GM19023 (cell line): ENCODE results near the gene RIPOR1.

Experiments
- ATAC-seq: cut with Tn5 transposase; IDR thresholded peaks from one replicate; pipeline ENCODE4 v1.9.1; 2021; ENCODE audit warnings: mild to moderate bottlenecking, moderate library complexity; ENCODE audit not compliant: unreplicated experiment

The RIPOR1 gene

DNA sequence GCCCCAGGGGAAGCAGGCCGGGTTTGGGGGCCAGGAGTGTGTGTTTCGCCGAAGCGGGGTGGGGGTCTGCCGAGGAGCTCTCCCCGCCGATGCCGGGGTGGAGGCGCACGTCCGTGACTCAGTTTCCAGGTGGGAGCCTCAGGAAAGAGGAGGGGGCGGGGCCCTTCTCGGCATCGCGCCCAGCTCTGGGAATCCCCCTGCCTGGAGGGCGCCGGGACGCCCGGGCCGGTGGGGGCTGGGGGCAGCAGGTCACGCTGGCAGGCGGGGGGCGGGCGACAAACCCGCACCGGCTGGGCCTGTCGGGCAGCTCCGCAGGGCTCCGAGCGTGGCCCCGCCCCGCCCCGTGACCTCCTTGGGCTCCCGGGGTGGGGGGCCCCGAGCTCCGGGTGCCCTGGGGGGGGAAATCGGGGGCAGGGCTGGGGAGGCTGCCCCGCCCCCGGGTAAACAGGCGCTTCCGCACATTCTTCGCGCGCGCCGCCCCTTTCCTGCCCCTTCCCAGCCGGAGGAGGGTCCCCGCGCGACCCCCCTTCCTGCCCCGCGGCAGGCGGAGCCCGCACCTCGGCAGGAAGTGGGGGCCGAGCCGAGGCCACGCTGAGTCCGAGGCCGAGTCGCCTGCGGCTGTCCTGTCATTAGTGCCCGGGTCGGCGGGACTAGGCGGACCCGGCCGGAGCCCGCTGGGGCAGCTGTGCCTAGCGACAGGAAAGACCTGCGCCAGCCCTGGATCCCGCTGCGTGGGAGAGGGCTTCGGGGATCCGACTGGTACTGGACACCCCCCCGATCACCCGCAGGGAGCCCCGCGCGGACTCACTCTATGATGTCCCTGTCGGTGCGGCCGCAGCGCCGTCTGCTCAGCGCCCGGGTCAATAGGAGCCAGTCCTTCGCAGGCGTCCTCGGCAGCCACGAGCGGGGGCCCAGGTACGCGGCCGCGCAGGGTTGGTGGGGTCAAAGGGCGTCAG is 9.3 kb downstream of the RIPOR1 start:
- peak; percentile 53 for ATAC-seq

DNA sequence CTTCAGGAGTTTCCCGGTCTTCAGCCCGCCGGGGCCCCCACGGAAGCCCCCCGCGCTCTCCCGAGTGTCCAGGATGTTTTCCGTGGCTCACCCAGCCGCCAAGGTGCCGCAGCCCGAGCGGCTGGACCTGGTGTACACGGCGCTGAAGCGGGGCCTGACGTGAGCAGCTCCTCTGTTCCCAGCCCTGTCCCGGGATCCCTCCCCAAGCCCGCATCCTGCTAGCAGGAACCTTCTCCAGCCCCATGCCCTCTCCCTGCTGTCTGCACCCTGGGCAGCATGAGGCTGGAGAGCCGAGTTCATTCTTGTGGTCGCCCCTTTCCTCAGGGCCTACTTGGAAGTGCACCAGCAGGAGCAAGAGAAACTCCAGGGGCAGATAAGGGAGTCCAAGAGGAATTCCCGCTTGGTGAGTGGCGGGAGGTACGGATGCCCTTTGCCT is 10.1 kb downstream of the RIPOR1 start:
- ATAC-seq: no peak

DNA sequence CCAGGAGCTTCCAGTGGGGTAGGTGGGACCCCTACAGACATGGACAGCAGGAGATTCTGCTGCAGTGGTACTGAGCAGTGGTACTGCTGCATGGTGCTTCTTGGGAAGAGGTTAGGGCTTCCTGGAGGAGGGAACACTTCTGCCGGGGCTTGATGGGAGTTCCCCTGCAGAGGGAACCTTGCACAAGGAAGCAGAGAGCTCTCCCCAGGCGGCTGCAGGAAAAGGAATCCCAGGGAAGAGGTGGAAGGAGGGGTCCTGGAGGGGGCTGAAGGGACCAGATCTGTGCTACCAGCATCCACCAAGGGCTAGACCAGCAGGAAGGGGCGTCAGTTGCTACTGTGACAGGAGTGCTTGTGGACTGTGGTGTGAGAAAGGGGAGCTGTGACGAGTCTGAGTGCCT is 10.6 kb downstream of the RIPOR1 start:
- ATAC-seq: no peak

DNA sequence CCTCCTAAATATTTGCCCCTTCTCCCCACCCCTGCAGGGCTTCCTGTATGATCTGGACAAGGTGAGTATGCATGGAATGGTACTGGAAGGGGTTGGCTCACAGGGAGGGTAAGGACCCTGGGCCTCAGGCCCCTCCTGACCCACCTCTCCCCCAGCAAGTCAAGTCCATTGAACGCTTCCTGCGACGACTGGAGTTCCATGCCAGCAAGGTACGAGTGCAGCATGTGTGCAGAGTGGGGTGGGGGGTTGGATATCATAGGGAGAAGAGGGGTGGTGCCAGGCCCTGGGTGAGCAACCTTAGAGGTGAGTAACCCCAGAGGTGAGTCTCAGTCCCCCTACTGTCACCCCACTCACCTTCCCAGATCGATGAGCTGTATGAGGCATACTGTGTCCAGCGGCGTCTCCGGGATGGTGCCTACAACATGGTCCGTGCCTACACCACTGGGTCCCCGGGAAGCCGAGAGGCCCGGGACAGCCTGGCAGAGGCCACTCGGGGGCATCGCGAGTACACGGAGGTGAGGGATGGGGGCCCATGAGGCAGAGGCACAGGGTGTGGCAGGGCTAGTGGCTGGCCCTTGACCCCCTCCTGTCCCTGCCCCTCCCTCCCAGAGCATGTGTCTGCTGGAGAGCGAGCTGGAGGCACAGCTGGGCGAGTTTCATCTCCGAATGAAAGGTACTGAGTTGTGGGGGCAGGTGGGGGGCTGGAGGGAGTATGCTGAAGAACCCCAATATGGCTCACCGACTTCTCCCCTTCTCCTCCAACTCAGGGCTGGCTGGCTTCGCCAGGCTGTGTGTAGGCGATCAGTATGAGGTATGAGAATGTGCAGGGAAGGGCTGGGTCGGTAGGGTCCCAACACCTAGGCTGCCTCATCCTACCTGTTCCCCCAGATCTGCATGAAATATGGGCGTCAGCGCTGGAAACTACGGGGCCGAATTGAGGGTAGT is 11.3 kb downstream of the RIPOR1 start:
- ATAC-seq: no peak

DNA sequence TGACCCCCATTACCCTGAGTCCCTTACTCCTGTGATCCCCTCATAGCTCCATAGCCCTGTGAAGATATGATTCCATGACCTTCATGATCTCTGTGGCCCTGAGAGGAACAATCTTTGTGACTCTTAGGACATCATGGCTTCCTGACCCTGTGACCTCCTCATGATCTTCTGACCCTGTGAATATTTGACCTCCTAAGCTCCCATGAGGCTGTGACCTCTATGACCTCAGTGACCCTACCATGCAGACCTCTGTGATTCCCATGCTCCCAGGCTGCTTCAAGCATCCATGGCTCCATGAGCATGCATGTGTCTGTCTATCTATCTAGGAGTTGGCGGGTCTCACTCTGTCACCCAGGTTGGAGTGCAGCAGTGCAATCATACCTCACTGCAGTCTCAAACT is 12.1 kb downstream of the RIPOR1 start:
- no peak for ATAC-seq

DNA sequence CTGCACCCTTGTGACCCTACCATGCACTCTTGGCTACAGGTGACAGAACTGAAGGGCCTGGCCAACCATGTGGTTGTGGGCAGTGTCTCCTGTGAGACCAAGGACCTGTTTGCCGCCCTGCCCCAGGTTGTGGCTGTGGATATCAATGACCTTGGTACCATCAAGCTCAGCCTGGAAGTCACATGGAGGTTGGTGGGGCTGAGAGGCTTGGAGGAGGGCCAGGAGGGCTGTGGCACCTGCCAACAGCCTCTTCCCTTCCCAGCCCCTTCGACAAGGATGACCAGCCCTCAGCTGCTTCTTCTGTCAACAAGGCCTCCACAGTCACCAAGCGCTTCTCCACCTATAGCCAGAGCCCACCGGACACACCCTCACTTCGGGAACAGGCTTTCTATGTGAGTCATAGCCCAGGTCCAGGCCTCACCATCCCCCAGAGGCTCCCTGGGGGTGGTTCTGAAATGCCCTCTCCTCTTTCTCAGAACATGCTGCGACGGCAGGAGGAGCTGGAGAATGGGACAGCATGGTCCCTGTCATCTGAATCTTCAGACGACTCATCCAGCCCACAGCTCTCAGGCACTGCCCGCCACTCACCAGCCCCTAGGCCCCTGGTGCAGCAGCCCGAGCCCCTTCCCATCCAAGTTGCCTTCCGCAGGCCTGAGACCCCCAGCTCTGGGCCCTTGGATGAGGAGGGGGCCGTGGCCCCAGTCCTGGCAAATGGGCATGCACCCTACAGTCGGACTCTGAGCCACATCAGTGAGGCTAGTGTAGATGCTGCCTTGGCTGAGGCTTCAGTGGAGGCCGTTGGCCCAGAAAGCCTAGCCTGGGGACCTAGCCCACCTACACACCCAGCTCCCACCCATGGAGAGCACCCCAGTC is 13.0 kb downstream of the RIPOR1 start:
- ATAC-seq: no peak

DNA sequence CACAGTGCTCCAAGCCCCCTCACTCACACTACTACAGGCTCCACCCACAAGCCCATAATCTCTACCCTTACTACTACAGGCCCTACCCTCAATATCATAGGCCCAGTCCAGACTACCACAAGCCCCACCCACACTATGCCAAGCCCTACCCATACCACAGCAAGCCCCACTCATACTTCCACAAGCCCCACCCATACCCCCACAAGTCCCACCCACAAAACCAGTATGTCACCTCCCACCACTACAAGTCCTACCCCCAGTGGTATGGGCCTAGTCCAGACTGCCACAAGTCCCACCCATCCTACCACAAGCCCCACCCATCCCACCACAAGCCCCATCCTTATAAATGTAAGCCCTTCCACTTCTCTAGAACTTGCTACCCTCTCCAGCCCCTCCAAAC is 13.8 kb downstream of the RIPOR1 start:
- no peak for ATAC-seq

DNA sequence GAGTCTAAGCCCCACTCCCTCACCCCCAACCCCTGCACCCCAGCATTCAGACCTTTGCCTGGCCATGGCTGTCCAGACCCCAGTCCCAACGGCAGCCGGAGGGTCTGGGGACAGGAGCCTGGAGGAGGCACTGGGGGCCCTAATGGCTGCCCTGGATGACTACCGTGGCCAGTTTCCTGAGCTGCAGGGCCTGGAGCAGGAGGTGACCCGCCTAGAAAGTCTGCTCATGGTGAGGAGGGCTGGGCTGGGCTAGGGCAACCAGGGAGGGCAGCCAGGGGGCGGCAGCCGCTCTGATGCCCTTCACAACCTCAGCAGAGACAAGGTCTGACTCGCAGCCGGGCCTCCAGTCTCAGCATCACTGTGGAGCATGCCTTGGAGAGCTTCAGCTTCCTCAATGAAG is 14.4 kb downstream of the RIPOR1 start:
- no peak for ATAC-seq

DNA sequence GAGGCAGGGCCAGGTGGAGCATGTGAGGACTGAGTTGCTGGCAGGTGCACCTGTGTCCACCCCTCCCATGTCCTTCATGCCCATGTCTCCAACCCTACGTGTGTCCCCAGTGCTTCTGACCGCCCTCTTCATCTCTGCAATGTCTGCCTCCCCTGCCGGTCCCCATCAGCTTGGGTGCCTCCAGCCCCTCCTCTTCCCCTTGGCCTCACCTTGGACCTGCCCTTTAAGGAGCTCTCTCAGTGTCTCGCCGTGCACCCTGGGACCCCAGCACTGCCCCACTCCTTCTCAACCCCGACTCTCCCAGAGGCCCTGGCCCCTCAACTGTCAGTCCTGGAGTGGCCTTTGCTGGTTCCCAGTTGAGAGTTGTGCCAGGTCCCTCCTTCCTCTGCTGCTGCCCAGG is 15.0 kb downstream of the RIPOR1 start:
- ATAC-seq: no peak

DNA sequence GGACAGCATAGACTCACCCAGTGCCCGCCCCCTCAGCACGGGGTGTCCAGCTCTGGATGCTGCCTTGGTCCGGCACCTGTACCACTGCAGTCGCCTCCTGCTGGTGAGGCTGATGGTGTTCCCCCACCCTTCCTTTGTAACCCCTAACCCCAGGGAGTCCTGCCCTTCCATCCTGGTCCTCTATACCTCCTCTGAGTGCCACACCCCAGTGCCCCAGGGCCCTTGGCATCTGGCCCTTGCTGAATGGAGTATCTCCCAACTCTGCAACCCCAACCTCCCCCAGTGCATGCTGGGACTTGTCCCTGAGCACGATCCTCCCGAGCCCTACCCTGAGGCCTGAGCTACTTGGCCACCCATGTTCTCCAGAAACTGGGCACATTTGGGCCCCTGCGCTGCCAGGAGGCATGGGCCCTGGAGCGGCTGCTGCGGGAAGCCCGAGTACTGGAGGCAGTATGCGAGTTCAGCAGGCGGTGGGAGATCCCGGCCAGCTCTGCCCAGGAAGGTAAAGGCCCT is 15.8 kb downstream of the RIPOR1 start:
- no peak for ATAC-seq

DNA sequence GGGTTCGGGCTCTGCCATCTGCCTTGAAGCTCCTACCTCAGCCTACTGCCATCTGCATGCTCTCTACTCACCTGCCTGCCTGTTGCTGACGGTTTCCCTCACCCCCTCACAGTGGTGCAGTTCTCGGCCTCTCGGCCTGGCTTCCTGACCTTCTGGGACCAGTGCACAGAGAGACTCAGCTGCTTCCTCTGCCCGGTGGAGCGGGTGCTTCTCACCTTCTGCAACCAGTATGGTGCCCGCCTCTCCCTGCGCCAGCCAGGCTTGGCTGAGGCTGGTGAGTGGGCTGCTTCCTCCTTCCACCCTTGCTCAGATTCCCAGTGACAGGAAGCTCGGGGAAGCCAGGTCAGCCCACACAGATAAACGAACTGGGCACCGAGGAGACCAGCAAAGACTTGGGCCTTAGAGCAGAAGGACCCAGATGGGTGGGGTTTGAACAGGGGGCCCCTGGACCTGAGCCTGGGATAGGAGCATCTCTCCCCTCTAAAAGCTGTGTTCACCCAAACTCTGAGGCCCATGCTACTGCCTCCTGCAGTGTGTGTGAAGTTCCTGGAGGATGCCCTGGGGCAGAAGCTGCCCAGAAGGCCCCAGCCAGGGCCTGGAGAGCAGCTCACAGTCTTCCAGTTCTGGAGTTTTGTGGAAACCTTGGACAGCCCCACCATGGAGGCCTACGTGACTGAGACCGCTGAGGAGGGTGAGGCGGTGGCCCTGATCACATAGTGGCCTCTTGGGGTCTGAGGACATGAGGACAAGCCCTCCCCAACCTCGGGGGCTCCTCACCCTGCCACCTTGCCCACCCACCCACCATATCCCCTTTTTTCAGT is 16.4 kb downstream of the RIPOR1 start:
- ATAC-seq: no peak

DNA sequence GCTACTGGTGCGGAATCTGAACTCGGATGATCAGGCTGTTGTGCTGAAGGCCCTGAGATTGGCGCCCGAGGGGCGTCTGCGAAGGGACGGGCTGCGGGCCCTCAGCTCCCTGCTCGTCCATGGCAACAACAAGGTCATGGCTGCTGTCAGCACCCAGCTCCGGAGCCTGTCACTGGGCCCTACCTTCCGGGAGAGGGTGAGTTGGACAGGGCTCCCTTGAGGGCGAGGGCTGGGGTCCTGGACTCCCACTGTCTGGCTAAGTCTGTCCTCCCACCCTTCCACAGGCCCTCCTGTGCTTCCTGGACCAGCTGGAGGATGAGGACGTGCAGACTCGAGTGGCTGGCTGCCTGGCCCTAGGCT is 17.0 kb downstream of the RIPOR1 start:
- no peak for ATAC-seq

DNA sequence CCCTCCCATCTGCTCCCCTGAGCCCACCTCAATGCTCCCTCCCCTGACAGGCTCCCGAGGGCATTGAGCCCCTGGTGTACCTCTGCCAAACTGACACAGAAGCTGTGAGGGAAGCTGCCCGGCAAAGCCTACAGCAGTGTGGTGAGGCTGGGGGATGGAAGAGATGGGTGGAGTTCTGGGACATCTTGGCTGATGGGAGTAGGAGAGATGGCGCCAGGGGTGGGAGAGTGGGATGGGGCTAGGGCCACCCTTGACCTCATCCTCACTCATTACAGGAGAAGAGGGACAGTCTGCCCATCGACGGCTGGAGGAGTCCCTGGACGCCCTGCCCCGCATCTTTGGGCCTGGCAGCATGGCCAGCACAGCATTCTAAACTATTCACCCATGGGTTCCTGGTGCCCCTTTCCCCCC is 17.5 kb downstream of the RIPOR1 start:
- no peak for ATAC-seq

DNA sequence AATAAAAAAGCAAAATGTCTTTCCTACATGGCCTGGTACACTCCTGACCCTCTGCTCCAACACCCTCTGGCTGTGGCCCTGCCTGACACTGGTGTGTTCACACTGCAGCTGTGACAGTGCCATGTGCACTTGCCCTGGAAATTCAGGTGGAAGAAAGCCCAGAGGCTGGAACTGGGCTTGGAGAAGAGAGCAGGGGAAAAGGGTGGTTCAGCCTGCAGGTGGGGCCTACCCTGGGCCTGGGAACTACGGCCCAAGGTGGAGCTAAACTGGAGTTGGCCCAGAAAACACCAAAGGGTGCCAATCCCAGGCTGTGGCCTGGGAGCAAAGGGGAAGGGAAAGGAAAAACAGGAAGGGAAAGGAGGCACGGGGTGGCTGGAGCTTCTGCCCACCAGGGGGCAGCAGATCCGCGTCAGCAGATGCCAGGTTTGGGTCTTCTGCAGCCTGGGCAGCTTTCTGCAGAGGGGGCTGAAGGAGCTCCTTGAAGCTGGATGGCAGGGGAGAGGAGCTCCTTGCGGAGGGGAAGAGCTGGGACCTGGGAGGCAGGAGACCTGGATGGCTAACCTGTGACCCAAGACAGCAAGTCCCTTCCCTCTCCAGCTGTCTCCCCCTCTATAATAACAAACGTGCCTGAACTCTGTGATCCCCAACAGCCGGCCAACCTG is 18.3 kb downstream of the RIPOR1 start:
- ATAC-seq: no peak

DNA sequence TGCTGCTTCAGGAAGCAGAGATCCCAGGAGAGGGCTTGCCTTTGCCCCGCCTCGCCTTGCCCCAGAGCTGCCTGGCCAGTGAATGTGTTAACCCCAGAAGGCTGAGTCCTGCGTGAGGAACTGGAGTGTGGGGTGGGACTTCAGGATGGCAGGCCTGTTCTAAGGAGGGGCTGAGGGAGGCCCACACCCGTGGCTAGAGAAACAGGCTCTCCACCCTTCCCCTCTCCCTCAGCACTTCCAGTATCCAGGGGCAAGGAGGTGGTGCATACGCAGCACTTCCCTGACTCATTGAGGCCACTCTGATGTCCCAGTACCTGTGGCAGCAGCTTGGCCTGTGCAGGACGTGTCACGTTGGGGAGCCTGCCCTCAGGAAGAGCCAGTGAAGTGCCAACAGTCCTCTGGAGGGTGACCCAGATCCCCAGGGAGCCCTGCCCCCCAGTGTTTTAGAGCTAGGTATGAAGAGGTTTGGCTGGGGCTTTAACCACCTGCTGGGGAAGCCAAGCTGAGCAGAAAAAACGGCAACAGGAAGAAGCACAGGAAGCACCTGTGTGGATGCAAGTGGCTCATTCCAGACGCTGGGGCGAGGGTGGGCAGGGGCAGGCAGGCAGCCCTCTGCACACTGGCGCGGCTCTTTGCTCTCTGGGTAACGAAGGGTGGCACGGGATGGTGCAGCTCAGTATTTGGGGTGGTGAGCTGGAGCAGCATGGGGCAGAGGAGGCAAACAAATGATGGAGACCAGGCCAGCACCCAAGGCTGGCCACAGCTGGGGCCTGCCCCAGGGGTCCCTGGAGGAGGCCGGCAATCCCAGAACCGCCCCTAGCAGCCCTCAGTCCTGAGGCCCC is 19.0 kb downstream of the RIPOR1 start:
- no peak for ATAC-seq

DNA sequence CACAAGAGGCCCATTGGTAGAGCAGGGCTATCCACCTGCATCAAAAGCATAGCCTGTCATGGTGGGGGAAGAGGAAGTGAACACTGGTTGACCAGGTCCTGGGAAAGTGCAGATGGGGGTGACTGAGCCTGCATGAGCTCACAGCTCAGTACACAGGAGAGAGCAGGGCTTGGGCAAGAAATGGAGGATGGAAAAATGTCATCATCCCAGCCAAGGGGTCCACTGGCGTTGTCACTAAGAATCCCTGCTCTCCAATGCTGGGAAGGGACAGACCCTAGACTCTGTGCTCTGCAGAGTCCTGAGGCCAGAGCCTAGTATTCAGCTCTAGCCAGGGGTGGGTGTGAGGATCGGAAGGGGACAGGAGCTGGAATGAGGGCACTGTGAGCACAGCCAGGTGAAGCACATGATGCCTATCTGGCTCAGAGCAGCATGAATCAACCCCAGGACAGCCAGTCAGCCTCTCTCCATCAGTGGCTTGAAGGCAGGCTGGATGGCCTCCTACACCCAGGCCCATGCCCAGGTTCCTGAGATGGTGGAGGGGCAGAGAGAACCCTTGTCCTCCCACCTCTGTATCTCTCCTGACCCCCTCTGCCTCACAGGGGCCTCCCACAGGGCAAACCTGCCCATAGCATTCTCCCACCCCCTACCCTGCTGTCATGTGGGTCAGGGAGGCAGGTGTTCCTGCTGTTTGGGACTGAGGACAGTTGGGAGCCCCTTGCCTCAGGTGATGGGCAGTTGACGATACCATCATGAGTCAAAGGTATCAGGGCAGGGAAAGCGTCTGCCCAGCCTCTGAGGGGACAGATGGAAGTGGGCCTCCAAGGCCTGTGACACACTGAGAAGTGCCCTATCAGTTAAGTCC is 19.9 kb downstream of the RIPOR1 start:
- no peak for ATAC-seq

DNA sequence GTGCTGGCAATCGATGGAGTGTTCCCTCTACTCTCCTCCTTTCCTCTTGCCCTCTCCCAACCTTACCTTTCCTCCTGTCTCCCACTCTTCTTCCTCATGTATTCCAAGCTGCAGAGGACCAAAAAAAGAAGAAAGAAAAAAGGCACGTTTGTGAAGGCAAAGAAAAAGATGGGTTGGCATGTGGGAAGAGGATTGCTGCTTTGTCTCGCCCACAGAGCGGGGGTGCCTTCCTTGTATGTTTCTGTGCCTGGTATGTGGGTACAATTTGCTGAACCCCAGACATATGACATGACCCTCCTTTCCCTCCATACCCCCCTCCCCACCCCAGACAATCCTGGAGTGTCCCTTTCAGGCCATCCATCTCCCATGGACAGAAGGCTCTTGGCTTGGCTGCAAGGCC is 20.6 kb downstream of the RIPOR1 start:
- no peak for ATAC-seq
